OCI-LY7 (cell line): ENCODE results near the gene AGK.

Experiments
- CTCF ChIP-seq: fragments of 200-600 bp; sonication (generic); conservative IDR thresholded peaks from 2 replicates; pipeline ENCODE4 v1.5.1; 2014; ENCODE audit warnings: mild to moderate bottlenecking, antibody characterized with exemption, low read length, moderate library complexity, mixed read lengths
- EZH2phosphoT487 ChIP-seq: fragments of 200-600 bp; sonication (generic); IDR thresholded peaks from 2 replicates; pipeline ENCODE4 v1.6.1; 2018; ENCODE audit warnings: low read depth, borderline replicate concordance, mild to moderate bottlenecking, mixed run types, antibody characterized with exemption, low read length, moderate library complexity, mixed read lengths

GRCh38 chr7:141541375-141541774 lies 9.8 kb upstream of the AGK start:
- TF ChIP-seq CTCF (no peak), EZH2phosphoT487 (no peak)
